HFF-Myc (cell line): Measurements from ENCODE around the gene TBATA.

Source experiments
- DNase-seq: peaks from one replicate; pipeline ENCODE4 v3.0.0-alpha.2; 2011; ENCODE audit warnings: low read depth; ENCODE audit errors: extremely low read depth
- H3K4me3 ChIP-seq: replicated peaks from 2 replicates; pipeline ENCODE4 v1.5.1; 2011; ENCODE audit warnings: low read depth, mild to moderate bottlenecking, control low read depth, low read length
- CTCF ChIP-seq: IDR thresholded peaks from 2 replicates; pipeline ENCODE4 v1.5.1; 2012; ENCODE audit warnings: mild to moderate bottlenecking, low read depth, low read length, control low read depth; ENCODE audit errors: missing control alignments

Gene TBATA

GRCh38 chr10:70757856-70758255 lies 27.3 kb downstream of the TBATA start:
- no peak overlapping the region for H3K4me3 ChIP-seq
- no peak for DNase-seq
- no peak for TF ChIP-seq CTCF

GRCh38 chr10:70756700-70757360 lies 28.3 kb downstream of the TBATA start:
- TF ChIP-seq CTCF: no peak
- DNase-seq: no peak
- no peak overlapping the region for H3K4me3 ChIP-seq

GRCh38 chr10:70753841-70754621 lies 31.1 kb downstream of the TBATA start:
- TF ChIP-seq CTCF: no peak
- no peak for DNase-seq
- no peak overlapping the region for H3K4me3 ChIP-seq

GRCh38 chr10:70753026-70753663 lies 32.0 kb downstream of the TBATA start:
- TF ChIP-seq CTCF: no peak
- no peak overlapping the region for H3K4me3 ChIP-seq
- no peak for DNase-seq

GRCh38 chr10:70752571-70752970 lies 32.6 kb downstream of the TBATA start:
- TF ChIP-seq CTCF: no peak
- no peak for DNase-seq
- H3K4me3 ChIP-seq: no peak overlapping the region

GRCh38 chr10:70751991-70752390 lies 33.2 kb downstream of the TBATA start:
- TF ChIP-seq CTCF: no peak
- no peak overlapping the region for H3K4me3 ChIP-seq
- DNase-seq: no peak
